ENCODE results near the gene CLIC3. TPM values are rescaled to one million over a fixed set of nuclear protein-coding genes. Genes with fewer than 3 reads are reported as not detected.

Gene CLIC3
- total RNA-seq, 6 experiments from 2014 or later = 0.37 to 0.51 TPM; not detected in 4

GRCh38 chr9:137014776-137015539, 18.6 kb upstream of the CLIC3 start:
- intact Hi-C loops (cut with DNase I) = no loop called here
- no peaks in the 10 kb centered on the region for H3K27me3 ChIP-seq
- no peak overlapping the region for H3K27ac ChIP-seq
- H3K4me1 ChIP-seq = no peaks in the 10 kb centered on the region
- WGBS (ENCODE audit: insufficient coverage, low coverage, low lambda C conversion rate, missing lambda C conversion rate) = 100% methylated on average over 1 of the region's 36 CpGs
- no peak for TF ChIP-seq POLR2A (IDR thresholded peaks at IDR 0.05)
- TF ChIP-seq, protein P1, sequence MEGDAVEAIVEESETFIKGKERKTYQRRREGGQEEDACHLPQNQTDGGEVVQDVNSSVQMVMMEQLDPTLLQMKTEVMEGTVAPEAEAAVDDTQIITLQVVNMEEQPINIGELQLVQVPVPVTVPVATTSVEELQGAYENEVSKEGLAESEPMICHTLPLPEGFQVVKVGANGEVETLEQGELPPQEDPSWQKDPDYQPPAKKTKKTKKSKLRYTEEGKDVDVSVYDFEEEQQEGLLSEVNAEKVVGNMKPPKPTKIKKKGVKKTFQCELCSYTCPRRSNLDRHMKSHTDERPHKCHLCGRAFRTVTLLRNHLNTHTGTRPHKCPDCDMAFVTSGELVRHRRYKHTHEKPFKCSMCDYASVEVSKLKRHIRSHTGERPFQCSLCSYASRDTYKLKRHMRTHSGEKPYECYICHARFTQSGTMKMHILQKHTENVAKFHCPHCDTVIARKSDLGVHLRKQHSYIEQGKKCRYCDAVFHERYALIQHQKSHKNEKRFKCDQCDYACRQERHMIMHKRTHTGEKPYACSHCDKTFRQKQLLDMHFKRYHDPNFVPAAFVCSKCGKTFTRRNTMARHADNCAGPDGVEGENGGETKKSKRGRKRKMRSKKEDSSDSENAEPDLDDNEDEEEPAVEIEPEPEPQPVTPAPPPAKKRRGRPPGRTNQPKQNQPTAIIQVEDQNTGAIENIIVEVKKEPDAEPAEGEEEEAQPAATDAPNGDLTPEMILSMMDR (IDR thresholded peaks at IDR 0.05) = no peak
- peaks cover 0 to 17% (median 0%) of the 10 kb centered on the region in 4 donors for H3K36me3 ChIP-seq
- no peak for DNase-seq
- no peak for ATAC-seq
- H3K4me3 ChIP-seq = no peak overlapping the region
- H3K9me3 ChIP-seq = no peaks in the 10 kb centered on the region

DNA sequence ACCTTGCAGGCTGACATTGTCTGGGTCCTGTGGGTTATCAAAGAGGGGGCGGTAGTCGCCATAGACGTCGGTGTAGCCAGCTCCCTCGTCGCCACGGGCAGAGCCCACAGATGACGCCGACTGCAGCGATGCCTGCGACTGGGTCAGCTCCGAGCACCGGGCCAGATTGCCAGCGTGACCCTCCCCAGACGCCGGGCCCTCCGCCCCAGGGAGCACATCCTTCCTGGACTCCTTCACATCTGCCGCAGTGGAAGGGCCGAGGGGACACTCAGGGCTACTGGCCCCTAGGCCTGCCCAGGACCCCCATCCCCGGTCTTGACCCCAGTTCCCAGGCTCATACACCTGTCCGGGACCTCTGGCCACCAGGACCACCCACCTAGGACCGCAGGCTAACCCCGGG, 17.8 kb upstream of the CLIC3 start:
- intact Hi-C loops (cut with DNase I) = no loop called here
- Histone ChIP-seq H3K27ac (no peak overlapping the region), H3K4me1 (no peaks in the 10 kb centered on the region), H3K36me3 (peaks cover 0 to 17% (median 1%) of the 10 kb centered on the region in 4 donors), H3K27me3 (no peaks in the 10 kb centered on the region), H3K4me3 (no peak overlapping the region), H3K9me3 (no peaks in the 10 kb centered on the region)
- TF ChIP-seq POLR2A (IDR thresholded peaks at IDR 0.05) = no peak
- TF ChIP-seq, protein P1 (IDR thresholded peaks at IDR 0.05) = no peak
- no peak for DNase-seq
- no peak for ATAC-seq
- WGBS (ENCODE audit: insufficient coverage, low coverage, low lambda C conversion rate, missing lambda C conversion rate) = no CpG with 5 or more reads among the region's 23 CpGs

GRCh38 chr9:137013571-137013940, 17.2 kb upstream of the CLIC3 start:
- H3K27me3 ChIP-seq = no peaks in the 10 kb centered on the region
- no peaks in the 10 kb centered on the region for H3K4me1 ChIP-seq
- DNase-seq = no peak
- TF ChIP-seq, protein P1 (IDR thresholded peaks at IDR 0.05) = no peak
- TF ChIP-seq POLR2A (IDR thresholded peaks at IDR 0.05) = no peak
- peaks cover 0 to 17% (median 1%) of the 10 kb centered on the region in 4 donors for H3K36me3 ChIP-seq
- no peaks in the 10 kb centered on the region for H3K9me3 ChIP-seq
- H3K4me3 ChIP-seq = no peak overlapping the region
- no peak overlapping the region for H3K27ac ChIP-seq
- WGBS (ENCODE audit: insufficient coverage, low coverage, low lambda C conversion rate, missing lambda C conversion rate) = no CpG with 5 or more reads among the region's 20 CpGs
- intact Hi-C loops (cut with DNase I) = no loop called here
- no peak for ATAC-seq

- TF ChIP-seq, protein P1 (IDR thresholded peaks at IDR 0.05) = no peak
- TF ChIP-seq POLR2A (IDR thresholded peaks at IDR 0.05) = no peak
- ATAC-seq (no peak), DNase-seq (no peak)
- H3K4me1 ChIP-seq = no peaks in the 10 kb centered on the region
- H3K27me3 ChIP-seq = no peaks in the 10 kb centered on the region
- 100% methylated on average over 2 of the region's 67 CpGs for WGBS (ENCODE audit: insufficient coverage, low coverage, low lambda C conversion rate, missing lambda C conversion rate)
- H3K9me3 ChIP-seq = no peaks in the 10 kb centered on the region
- peaks cover 0 to 17% (median 1%) of the 10 kb centered on the region in 4 donors for H3K36me3 ChIP-seq
- H3K4me3 ChIP-seq = no peak overlapping the region
- H3K27ac ChIP-seq = no peak overlapping the region
- intact Hi-C loops (cut with DNase I) = no loop called here
Measured at GRCh38 chr9:137012694-137013570, 16.6 kb upstream of the CLIC3 start.
